ENCODE results near the gene MYDGF.
A peak's percentile ranks its signal among the peaks of the same experiment; 100 is the strongest.

MYDGF gene

GRCh38 chr19:4636151-4636717 lies 33.9 kb downstream of the MYDGF start:
- CTCF ChIA-PET, result interaction anchor here (0.6 to 3.5 kb wide), 50 partner anchors 9 to 375 kb away, joined by 3 to 102 read pairs (median 4); partner anchors contain the start of genes PLIN5 and SEMA6B
- peak; percentile 78 for TF ChIP-seq CTCF (IDR thresholded peaks at IDR 0.05; ENCODE audit: control extremely low read depth, extremely low read depth, low read depth, missing control alignments)
- peak; percentile 87 for DNase-seq (ENCODE audit: extremely low spot score)
- POLR2A ChIA-PET, result no interaction called here

- DNase-seq (ENCODE audit: extremely low spot score), result no peak
- ChIA-PET POLR2A (no interaction called here), CTCF (interaction anchor here (0.6 to 3.5 kb wide), 39 partner anchors 8 to 374 kb away, joined by 3 to 102 read pairs (median 5); partner anchors contain the start of genes PLIN5 and SEMA6B)
- no peak for TF ChIP-seq CTCF (IDR thresholded peaks at IDR 0.05; ENCODE audit: control extremely low read depth, extremely low read depth, low read depth, missing control alignments)
Measured at GRCh38 chr19:4635754-4636116, 34.4 kb downstream of the MYDGF start.

- ChIA-PET CTCF (interaction anchor here (0.7 to 4.3 kb wide), 29 partner anchors 8 to 615 kb away, joined by 3 to 28 read pairs (median 6); partner anchors contain the start of genes FEM1A, HDGFL2, PLIN5 and SEMA6B), POLR2A (interaction anchor here (1.1 kb wide), 1 partner anchor 162 kb away, joined by 3 read pairs; no protein-coding TSS in a partner anchor)
- DNase-seq (ENCODE audit: extremely low spot score), result peak; percentile 73
- peak; percentile 81 for TF ChIP-seq CTCF (IDR thresholded peaks at IDR 0.05; ENCODE audit: control extremely low read depth, extremely low read depth, low read depth, missing control alignments)
Measured at GRCh38 chr19:4633140-4633967, 36.8 kb downstream of the MYDGF start.

GRCh38 chr19:4624733-4625362 lies 45.3 kb downstream of the MYDGF start:
- no peak for DNase-seq (ENCODE audit: extremely low spot score)
- CTCF ChIA-PET, result interaction anchor here (1.0 to 7.1 kb wide), 6 partner anchors 8 to 48 kb away, joined by 3 to 33 read pairs (median 5); no protein-coding TSS in a partner anchor

GRCh38 chr19:4624301-4624700 lies 45.8 kb downstream of the MYDGF start:
- TF ChIP-seq CTCF (IDR thresholded peaks at IDR 0.05; ENCODE audit: control extremely low read depth, extremely low read depth, low read depth, missing control alignments), result no peak
- DNase-seq (ENCODE audit: extremely low spot score), result no peak
- ChIA-PET CTCF (interaction anchor here (1.0 to 7.1 kb wide), 7 partner anchors 9 to 48 kb away, joined by 3 to 33 read pairs (median 6); no protein-coding TSS in a partner anchor), POLR2A (interaction anchor here (0.7 kb wide), 1 partner anchor 438 kb away, joined by 11 read pairs; no protein-coding TSS in a partner anchor)

More at GRCh38 chr19:4624733-4625362, 45.3 kb downstream of the MYDGF start:
- POLR2A ChIA-PET, result no interaction called here
- TF ChIP-seq CTCF (IDR thresholded peaks at IDR 0.05; ENCODE audit: control extremely low read depth, extremely low read depth, low read depth, missing control alignments), result peak; percentile 21

Data from GM10248 (cell line).